ENCODE data around the gene SCNM1.

The SCNM1 gene

DNA sequence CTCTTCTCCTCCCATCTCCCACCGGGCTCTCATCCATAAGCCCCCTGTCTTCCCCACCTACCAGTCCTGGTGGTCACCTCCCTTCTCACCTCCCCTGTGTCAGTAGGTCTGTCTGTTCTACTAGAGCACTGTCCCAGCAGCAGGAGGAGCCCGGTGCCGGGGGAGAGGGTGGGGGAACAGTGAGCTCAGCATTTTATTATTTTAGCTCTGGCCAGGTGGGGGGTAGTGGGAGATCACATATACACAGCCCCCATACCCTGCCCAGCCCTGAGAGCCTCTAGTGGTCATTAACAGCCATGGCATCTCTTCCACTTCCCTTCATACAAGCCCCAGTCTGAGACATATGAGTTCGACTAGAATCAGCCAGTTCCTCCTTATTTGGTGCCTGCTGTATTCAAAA lies 9.9 kb downstream of the SCNM1 start, which contains the start of gene TMOD4:
Gene TMOD4, minus strand, starts transcription at position 119 of the 400 bp plus-strand sequence. CDS start 1,106 bp downstream, outside the sequence.
- H3K27me3 ChIP-seq (ENCODE audit: insufficient read depth, poor library complexity, severe bottlenecking), result no peaks in the 10 kb centered on the region
- no peak within 1 kb of the TSS for H3K27ac ChIP-seq (replicated peaks)
- TF ChIP-seq SPI1 (IDR thresholded peaks at IDR 0.05; ENCODE audit: borderline replicate concordance, low read depth), result peak; percentile 78
- TF ChIP-seq, protein P1, sequence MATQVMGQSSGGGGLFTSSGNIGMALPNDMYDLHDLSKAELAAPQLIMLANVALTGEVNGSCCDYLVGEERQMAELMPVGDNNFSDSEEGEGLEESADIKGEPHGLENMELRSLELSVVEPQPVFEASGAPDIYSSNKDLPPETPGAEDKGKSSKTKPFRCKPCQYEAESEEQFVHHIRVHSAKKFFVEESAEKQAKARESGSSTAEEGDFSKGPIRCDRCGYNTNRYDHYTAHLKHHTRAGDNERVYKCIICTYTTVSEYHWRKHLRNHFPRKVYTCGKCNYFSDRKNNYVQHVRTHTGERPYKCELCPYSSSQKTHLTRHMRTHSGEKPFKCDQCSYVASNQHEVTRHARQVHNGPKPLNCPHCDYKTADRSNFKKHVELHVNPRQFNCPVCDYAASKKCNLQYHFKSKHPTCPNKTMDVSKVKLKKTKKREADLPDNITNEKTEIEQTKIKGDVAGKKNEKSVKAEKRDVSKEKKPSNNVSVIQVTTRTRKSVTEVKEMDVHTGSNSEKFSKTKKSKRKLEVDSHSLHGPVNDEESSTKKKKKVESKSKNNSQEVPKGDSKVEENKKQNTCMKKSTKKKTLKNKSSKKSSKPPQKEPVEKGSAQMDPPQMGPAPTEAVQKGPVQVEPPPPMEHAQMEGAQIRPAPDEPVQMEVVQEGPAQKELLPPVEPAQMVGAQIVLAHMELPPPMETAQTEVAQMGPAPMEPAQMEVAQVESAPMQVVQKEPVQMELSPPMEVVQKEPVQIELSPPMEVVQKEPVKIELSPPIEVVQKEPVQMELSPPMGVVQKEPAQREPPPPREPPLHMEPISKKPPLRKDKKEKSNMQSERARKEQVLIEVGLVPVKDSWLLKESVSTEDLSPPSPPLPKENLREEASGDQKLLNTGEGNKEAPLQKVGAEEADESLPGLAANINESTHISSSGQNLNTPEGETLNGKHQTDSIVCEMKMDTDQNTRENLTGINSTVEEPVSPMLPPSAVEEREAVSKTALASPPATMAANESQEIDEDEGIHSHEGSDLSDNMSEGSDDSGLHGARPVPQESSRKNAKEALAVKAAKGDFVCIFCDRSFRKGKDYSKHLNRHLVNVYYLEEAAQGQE (IDR thresholded peaks at IDR 0.05; ENCODE audit: insufficient replicate concordance, low read depth), result no peak
- TF ChIP-seq, protein P2, sequence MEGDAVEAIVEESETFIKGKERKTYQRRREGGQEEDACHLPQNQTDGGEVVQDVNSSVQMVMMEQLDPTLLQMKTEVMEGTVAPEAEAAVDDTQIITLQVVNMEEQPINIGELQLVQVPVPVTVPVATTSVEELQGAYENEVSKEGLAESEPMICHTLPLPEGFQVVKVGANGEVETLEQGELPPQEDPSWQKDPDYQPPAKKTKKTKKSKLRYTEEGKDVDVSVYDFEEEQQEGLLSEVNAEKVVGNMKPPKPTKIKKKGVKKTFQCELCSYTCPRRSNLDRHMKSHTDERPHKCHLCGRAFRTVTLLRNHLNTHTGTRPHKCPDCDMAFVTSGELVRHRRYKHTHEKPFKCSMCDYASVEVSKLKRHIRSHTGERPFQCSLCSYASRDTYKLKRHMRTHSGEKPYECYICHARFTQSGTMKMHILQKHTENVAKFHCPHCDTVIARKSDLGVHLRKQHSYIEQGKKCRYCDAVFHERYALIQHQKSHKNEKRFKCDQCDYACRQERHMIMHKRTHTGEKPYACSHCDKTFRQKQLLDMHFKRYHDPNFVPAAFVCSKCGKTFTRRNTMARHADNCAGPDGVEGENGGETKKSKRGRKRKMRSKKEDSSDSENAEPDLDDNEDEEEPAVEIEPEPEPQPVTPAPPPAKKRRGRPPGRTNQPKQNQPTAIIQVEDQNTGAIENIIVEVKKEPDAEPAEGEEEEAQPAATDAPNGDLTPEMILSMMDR (IDR thresholded peaks at IDR 0.05; ENCODE audit: insufficient read depth, low read length), result peak; percentile 52
- H3K4me3 ChIP-seq (replicated peaks; ENCODE audit: insufficient read depth, low read length), result no peak within 1 kb of the TSS
- DNase-seq (ENCODE audit: low read depth in 1 of 2, low spot score in 1 of 2), result peak in 1 of 2 experiments; percentile 41

DNA sequence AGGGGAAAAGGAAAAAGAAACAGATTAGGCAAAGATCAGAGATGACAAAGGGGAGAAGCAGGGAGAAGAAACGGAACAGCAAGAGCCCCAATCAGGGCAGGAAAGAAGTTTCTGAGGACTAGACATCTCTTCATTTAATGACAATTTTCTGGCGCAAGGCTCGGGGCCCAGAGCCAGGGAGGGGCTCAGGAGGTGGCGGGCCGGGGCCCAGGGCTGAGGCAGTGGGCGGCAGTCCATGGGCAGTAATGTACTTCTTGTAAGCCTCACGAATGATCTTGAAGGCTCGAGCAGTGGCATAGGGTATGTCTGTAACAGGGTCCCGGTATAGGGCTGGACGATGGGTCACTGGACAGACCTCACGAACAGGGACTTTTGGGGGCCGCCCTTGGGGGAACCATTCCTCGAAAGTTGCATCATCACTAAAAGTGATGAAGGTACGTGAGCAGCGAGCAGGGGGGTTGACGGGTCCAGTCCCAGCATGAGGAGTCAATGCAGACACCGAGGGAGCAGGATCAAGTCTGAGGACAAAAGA lies 10.6 kb downstream of the SCNM1 start:
- TF ChIP-seq SPI1 (IDR thresholded peaks at IDR 0.05; ENCODE audit: borderline replicate concordance, low read depth) (no peak), POLR2AphosphoS5 (IDR thresholded peaks at IDR 0.05; ENCODE audit: low read depth) (no peak), GABPA (IDR thresholded peaks at IDR 0.05; ENCODE audit: low read depth) (no peak)
- TF ChIP-seq, protein P2 (IDR thresholded peaks at IDR 0.05; ENCODE audit: insufficient read depth, low read length), result no peak
- TF ChIP-seq, protein P1 (IDR thresholded peaks at IDR 0.05; ENCODE audit: insufficient replicate concordance, low read depth), result no peak
- Histone ChIP-seq H3K27ac (replicated peaks) (no peak overlapping the region), H3K27me3 (ENCODE audit: insufficient read depth, poor library complexity, severe bottlenecking) (no peaks in the 10 kb centered on the region), H3K4me3 (replicated peaks; ENCODE audit: insufficient read depth, low read length) (no peak overlapping the region)
- DNase-seq (ENCODE audit: low read depth in 1 of 2, low spot score in 1 of 2), result no peak

DNA sequence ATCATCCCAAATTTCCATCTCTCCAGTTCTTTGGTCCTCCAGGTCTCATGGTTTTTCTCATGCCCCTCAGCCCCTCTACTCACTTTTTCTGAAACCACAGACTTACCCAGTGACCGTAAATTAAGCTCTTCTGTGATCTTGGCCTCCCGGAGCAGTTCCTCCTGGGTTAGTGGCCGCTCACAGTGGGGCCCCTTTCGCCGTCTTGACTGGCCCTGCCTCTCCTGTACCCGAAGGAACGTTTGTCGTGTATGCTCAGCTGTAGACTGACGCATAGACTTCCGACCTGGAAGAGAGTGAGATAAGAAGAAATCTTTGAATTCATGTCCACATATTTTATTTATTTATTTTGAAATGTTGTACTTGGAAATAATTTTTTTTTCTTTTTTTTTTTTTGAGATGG lies 18.3 kb downstream of the SCNM1 start:
- Histone ChIP-seq H3K27ac (replicated peaks) (no peak overlapping the region), H3K27me3 (ENCODE audit: insufficient read depth, poor library complexity, severe bottlenecking) (no peaks in the 10 kb centered on the region), H3K4me3 (replicated peaks; ENCODE audit: insufficient read depth, low read length) (no peak overlapping the region)
- no peak for TF ChIP-seq SPI1 (IDR thresholded peaks at IDR 0.05; ENCODE audit: borderline replicate concordance, low read depth)
- no peak for TF ChIP-seq GABPA (IDR thresholded peaks at IDR 0.05; ENCODE audit: low read depth)
- TF ChIP-seq, protein P1 (IDR thresholded peaks at IDR 0.05; ENCODE audit: insufficient replicate concordance, low read depth), result no peak
- TF ChIP-seq, protein P2 (IDR thresholded peaks at IDR 0.05; ENCODE audit: insufficient read depth, low read length), result no peak
- TF ChIP-seq POLR2AphosphoS5 (IDR thresholded peaks at IDR 0.05; ENCODE audit: low read depth), result no peak
- no peak for DNase-seq (ENCODE audit: low read depth in 1 of 2, low spot score in 1 of 2)

Data from HL-60 (cell line).